D721Med (cell line): ENCODE results near the gene GRK1.
"Not testable (repeated sequence)": the region's sequence is repeated elsewhere in the genome, so short reads cannot be mapped to it uniquely, and the experiment has no call there.

Source experiments
- DNase-seq: peaks from one replicate; pipeline ENCODE4 v3.0.0; 2011; ENCODE audit warnings: low spot score; ENCODE audit not compliant: insufficient read length
- FAIRE-seq: peaks from 2 replicates; lab custom pipeline; 2011; peaks lifted over from hg19 to GRCh38; lab: Jason Lieb, UNC
- TF ChIP-seq, protein P1 (sequence below): IDR thresholded peaks from 2 replicates; pipeline ENCODE4 v1.5.1; 2012; ENCODE audit warnings: mild to moderate bottlenecking, control low read depth; ENCODE audit not compliant: insufficient read depth; ENCODE audit errors: missing control alignments

The GRK1 gene

DNA sequence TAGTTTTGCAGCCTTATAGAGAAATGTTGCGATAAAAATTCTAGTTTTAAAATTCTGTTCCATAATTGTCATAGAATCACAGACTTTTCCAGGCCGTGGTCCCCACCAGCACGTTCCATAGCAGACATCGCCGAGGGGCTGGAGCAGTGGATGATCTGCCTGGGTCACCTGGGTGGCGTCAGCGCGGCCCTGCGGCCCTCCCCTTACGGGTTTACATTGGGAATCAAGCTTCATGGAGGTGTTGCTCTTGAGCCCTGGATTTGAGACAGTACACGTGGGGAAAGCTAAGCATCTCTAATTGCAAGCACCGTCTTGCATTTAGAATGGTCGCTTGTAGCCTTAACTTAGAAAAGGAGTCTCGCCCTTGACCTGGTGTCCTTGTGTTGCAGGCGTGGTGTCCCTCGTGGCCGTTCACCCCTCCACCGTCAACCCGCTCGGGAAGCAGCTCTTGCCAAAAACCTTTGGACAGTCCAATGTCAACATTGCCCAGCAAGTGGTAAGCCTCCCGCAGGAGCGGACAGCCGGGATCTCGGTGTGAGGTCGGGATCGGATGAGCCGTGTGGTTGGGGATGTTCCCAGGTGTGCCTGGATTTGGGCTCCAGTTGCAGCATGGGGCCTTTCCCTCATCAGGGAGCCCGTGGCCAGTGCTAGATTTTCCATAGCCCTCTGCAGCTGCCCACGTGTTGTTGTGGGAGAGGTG lies 44.1 kb upstream of the GRK1 start:
- TF ChIP-seq, protein P1, sequence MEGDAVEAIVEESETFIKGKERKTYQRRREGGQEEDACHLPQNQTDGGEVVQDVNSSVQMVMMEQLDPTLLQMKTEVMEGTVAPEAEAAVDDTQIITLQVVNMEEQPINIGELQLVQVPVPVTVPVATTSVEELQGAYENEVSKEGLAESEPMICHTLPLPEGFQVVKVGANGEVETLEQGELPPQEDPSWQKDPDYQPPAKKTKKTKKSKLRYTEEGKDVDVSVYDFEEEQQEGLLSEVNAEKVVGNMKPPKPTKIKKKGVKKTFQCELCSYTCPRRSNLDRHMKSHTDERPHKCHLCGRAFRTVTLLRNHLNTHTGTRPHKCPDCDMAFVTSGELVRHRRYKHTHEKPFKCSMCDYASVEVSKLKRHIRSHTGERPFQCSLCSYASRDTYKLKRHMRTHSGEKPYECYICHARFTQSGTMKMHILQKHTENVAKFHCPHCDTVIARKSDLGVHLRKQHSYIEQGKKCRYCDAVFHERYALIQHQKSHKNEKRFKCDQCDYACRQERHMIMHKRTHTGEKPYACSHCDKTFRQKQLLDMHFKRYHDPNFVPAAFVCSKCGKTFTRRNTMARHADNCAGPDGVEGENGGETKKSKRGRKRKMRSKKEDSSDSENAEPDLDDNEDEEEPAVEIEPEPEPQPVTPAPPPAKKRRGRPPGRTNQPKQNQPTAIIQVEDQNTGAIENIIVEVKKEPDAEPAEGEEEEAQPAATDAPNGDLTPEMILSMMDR: no peak
- no peak for FAIRE-seq
- no peak for DNase-seq

DNA sequence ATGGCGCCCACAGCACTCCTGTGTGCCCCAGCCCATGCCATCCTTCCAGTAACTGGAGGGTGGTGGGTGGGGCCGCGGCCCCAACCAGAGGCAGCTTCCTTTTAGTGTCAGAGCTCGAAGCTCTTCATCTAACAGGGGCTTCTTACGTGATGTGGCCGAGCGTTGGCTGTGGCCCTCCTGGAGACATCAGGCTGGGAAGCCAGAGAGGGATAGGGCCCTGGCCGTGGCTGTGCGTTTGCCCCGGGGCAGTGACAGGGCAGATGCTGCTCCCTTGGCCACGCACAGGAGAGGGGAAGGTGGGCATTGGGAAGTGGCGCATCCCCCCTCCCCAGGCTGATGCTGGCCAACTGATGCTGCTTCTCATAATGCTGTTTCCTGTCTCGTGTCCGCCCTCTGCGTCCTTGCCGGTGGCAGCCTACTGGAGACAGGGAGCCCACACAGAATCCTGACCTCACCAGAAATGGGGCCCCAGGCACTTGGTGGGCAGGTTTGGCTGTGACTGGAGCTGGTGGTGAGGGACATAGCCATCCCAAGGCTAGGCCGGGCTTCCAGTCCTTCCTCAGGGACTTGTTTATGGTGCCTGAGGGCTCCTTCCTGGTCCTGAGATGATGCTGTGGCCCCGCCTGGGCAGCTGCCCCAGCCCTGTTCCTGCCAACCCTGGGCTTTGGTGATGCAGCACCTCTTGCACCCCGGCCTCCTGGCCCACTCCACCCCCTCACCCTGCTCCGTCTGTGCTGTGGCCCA lies 43.4 kb upstream of the GRK1 start:
- DNase-seq (no peak), FAIRE-seq (no peak)
- TF ChIP-seq, protein P1: no peak

DNA sequence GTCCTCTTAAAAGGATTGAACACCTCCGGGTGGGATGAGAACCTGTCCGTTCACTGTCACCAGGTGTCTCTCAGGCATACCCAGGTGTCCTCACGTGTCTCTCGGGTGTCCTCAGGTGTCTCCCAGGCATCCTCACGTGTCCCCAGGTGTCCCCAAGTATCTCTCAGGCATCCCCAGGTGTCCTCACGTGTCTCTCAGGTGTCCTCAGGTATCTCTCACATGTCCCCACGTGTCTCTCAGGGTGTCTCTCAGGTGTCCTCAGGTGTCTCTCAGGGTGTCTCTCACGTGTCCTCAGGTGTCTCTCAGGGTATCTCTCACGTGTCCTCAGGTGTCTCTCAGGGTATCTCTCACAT lies 42.8 kb upstream of the GRK1 start:
- FAIRE-seq: no peak
- no peak for DNase-seq
- TF ChIP-seq, protein P1: no peak

DNA sequence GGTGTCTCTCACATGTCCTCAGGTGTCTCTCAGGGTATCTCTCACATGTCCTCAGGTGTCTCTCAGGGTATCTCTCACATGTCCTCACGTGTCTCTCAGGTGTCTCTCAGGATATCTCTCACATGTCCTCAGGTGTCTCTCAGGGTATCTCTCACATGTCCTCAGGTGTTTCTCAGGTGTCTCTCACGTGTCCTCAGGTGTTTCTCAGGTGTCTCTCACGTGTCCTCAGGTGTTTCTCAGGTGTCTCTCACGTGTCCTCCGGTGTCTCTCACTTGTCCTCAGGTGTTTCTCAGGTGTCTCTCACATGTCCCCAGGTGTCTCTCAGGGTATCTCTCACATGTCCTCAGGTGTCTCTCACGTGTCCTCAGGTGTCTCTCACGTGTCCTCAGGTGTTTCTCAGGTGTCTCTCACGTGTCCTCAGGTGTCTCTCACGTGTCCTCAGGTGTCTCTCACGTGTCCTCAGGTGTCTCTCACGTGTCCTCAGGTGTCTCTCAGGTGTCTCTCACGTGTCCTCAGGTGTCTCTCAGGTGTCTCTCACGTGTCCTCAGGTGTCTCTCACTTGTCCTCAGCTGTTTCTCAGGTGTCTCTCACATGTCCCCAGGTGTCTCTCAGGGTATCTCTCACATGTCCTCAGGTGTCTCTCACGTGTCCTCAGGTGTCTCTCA lies 42.2 kb upstream of the GRK1 start:
- not testable (repeated sequence) for DNase-seq, FAIRE-seq

DNA sequence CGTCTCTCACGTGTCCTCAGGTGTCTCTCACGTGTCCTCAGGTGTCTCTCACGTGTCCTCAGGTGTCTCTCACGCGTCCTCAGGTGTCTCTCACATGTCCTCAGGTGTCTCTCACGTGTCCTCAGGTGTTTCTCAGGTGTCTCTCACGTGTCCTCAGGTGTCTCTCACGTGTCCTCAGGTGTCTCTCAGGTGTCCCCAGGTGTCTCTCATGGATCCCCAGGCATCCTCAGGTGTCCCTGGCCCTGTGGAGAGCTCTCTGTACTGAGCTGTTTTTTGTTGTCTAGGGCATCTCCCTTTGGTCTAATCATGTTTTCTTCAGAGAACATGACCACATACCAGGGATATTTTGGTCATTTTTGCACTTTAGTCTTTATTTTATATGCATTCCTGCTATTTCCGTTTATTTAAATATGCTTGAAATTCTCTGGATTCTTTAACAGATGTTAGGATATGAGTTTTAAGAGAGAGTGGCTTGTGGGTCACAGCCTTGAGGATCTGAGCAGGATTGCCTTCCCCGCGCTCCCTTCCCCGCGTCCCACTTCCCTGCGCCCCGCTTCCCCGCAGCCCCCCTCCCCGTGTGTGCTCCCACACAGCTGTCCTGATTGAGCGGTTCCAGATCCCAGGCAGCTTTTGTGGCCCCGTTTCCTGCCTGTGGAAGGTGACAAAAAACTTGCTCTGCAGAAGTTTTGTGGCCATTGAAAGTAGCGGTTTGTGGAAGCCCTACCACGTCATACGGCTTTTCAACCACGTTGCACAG lies 40.9 kb upstream of the GRK1 start:
- DNase-seq (no peak), FAIRE-seq (no peak)
- TF ChIP-seq, protein P1: no peak

DNA sequence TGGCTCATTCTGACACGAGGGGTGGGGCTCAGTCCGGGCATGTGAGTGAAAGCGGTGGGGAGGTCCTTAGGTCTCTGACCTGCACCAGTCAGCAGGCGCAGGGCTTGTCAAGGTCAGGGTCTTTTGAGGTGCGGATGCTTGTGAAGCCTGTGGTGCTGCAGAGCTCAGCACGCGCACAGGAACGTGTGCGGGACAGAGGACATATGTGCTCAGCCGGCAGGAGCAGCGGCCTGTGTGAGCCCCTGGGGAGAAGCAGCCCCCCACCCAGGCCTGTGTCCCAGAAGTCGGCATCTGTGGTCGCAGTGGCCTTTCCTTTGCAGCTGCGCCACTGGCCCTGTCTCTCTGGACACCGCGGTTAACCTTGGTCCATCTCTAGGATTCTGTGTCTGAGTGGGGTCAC lies 39.9 kb upstream of the GRK1 start:
- DNase-seq (no peak), FAIRE-seq (no peak)
- TF ChIP-seq, protein P1: no peak
